Activated naive CD4-positive, alpha-beta T cell treated with anti-CD3 and anti-CD28 coated beads for 36 hours (primary cell): ENCODE results near the gene COX6A1. TPM values are rescaled to one million over a fixed set of nuclear protein-coding genes. Genes with fewer than 3 reads are reported as not detected.

ENCODE experiments used
- CTCF ChIA-PET: fragments of 350-600 bp; sonication (Branson Sonifier 250); formaldehyde crosslinking; loops from one replicate; lab custom pipeline; 2021; ENCODE audit warnings: antibody characterized with exemption; lab: Charles Lee
- DNase-seq: peaks from one replicate; pipeline ENCODE4 v3.0.0-alpha.2; 2020
- H3K27ac Mint-ChIP-seq: one replicate; pipeline ENCODE4 v1.8.0; 2021; ENCODE audit warnings: mild to moderate bottlenecking, mixed read lengths
- H3K27me3 Mint-ChIP-seq: one replicate; pipeline ENCODE4 v1.8.0; 2021; ENCODE audit warnings: low read depth, mixed read lengths
- H3K36me3 Mint-ChIP-seq: one replicate; pipeline ENCODE4 v1.8.0; 2021; ENCODE audit warnings: low read depth, mixed read lengths
- H3K4me1 Mint-ChIP-seq: one replicate; pipeline ENCODE4 v1.8.0; 2021; ENCODE audit warnings: low read depth, mixed read lengths
- H3K4me3 Mint-ChIP-seq: one replicate; pipeline ENCODE4 v1.8.0; 2021; ENCODE audit warnings: mild to moderate bottlenecking, moderate library complexity, mixed read lengths
- H3K9me3 Mint-ChIP-seq: one replicate; pipeline ENCODE4 v1.8.0; 2021; ENCODE audit warnings: mixed read lengths
- intact Hi-C: fragments of 100-400 bp; cut with micrococcal nuclease; formaldehyde crosslinking; loops from one replicate; pipeline ENCODE4 v1.15.1; 2023
- total RNA-seq, 2 experiments: library from RNA; stranded (reverse); gene quantifications; one replicate each; pipeline ENCODE4 v1.2.3, GENCODE V29; 2021

The COX6A1 gene
- total RNA-seq, 2 experiments from 2014 or later = 536 to 540 TPM

DNA sequence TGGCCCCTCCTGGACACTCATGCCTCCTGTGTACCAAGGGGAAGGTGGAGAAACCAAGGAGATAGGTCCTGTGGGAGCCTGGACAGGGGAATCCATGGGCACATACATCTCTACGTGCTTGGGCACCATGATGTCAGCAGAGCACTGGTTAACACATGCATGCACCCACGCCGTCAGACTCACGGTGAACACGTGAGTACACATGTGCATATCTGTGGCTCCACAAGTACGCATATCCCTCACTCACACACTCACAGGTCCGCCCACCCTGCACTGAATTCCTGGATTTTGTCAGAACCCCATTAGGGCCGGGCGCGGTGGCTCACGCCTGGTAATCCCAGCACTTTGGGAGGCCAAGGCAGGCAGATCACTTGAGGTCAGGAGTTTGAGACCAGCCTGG, 29.1 kb upstream of the COX6A1 start:
- H3K4me3 Mint-ChIP-seq = no peak overlapping the region
- no peaks in the 10 kb centered on the region for H3K27me3 Mint-ChIP-seq
- no peaks in the 10 kb centered on the region for H3K36me3 Mint-ChIP-seq
- no peak for DNase-seq
- CTCF ChIA-PET = no interaction called here
- intact Hi-C loops = no loop called here
- H3K4me1 Mint-ChIP-seq = peaks cover 2% of the 10 kb centered on the region
- no peak overlapping the region for H3K27ac Mint-ChIP-seq
- H3K9me3 Mint-ChIP-seq = no peaks in the 10 kb centered on the region

- CTCF ChIA-PET = no interaction called here
- H3K9me3 Mint-ChIP-seq = no peaks in the 10 kb centered on the region
- no peak overlapping the region for H3K27ac Mint-ChIP-seq
- no peaks in the 10 kb centered on the region for H3K27me3 Mint-ChIP-seq
- no peaks in the 10 kb centered on the region for H3K36me3 Mint-ChIP-seq
- intact Hi-C loops = no loop called here
- no peak overlapping the region for H3K4me3 Mint-ChIP-seq
- DNase-seq = no peak
- H3K4me1 Mint-ChIP-seq = no peaks in the 10 kb centered on the region
Measured at GRCh38 chr12:120412421-120412820, 25.5 kb upstream of the COX6A1 start.

- intact Hi-C loops = no loop called here
- no peaks in the 10 kb centered on the region for H3K9me3 Mint-ChIP-seq
- no peaks in the 10 kb centered on the region for H3K27me3 Mint-ChIP-seq
- CTCF ChIA-PET = interaction anchor here (1.0 kb wide), 1 partner anchor 57 kb away, joined by 3 read pairs; no protein-coding TSS in a partner anchor
- H3K27ac Mint-ChIP-seq = no peak overlapping the region
- no peak overlapping the region for H3K4me3 Mint-ChIP-seq
- no peaks in the 10 kb centered on the region for H3K4me1 Mint-ChIP-seq
- no peaks in the 10 kb centered on the region for H3K36me3 Mint-ChIP-seq
- no peak for DNase-seq
Measured at GRCh38 chr12:120413901-120414695, 23.8 kb upstream of the COX6A1 start.

DNA sequence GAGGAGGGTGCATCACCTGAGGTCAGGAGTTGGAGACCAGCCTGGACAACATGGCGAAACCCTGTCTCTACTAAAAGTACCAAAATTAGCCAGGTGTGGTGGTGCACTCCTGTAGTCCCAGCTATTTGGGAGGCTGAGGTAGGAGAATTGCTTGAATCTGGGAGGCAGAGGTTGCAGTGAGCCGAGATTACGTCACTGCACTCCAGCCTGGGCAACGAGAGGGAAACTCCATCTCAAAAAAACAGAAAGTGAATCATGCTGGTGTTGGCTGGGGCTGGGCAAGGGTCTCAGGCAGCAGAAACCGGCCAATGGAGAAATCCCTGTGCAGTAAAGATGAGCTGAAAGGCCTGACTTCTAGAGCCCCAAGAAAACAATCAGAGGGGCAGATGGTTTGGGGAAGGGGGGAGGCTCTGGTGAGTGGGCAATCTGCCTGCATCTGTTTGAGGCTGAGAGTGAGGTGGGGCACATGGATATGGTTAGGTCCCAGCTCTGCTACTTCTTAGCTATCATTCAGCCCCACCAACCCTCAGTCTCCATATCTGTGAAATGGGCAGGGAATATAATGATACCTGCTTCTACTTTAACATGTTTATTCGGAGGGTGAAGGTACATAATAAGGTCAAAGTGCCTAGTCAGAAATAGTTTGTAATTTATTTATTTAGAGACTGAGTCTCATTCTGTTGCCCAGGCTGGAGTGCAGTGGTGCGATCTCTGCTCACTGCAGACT, 21.3 kb upstream of the COX6A1 start:
- no peaks in the 10 kb centered on the region for H3K9me3 Mint-ChIP-seq
- DNase-seq = no peak
- no peaks in the 10 kb centered on the region for H3K36me3 Mint-ChIP-seq
- CTCF ChIA-PET = interaction anchor here (1.6 kb wide), 1 partner anchor 50 kb away, joined by 3 read pairs; no protein-coding TSS in a partner anchor
- no peak overlapping the region for H3K4me3 Mint-ChIP-seq
- no peaks in the 10 kb centered on the region for H3K27me3 Mint-ChIP-seq
- intact Hi-C loops = no loop called here
- no peak overlapping the region for H3K27ac Mint-ChIP-seq
- H3K4me1 Mint-ChIP-seq = no peaks in the 10 kb centered on the region

GRCh38 chr12:120417917-120418580, 19.9 kb upstream of the COX6A1 start:
- CTCF ChIA-PET = interaction anchor here (0.7 to 1.6 kb wide), 3 partner anchors 51 to 176 kb away, joined by 3 to 4 read pairs (median 3); no protein-coding TSS in a partner anchor
- Mint-ChIP-seq H3K27me3 (no peaks in the 10 kb centered on the region), H3K27ac (no peak overlapping the region)

DNA sequence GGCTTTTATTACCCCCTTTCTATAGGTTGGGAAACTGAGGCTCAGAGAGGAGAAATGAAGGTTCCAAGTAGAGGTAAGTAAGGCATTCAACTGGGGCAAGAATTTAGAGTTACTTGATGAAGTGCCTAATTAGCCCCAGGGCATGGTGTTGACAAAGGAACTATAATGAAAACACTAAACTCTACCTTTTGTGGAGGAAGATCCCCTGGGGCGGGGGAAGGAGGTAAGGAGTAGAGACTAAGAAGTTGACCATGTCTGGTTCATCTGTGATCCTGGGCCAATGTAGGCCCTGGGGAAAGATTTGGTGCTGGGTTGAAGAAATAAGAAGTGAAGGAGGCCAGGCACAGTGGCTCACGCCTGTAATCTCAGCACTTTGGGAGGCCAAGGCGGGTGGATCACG, 16.2 kb upstream of the COX6A1 start:
- CTCF ChIA-PET = interaction anchor here (0.6 kb wide), 1 partner anchor 54 kb away, joined by 3 read pairs; no protein-coding TSS in a partner anchor
- Mint-ChIP-seq H3K36me3 (no peaks in the 10 kb centered on the region), H3K9me3 (no peaks in the 10 kb centered on the region), H3K27ac (no peak overlapping the region), H3K4me3 (no peak overlapping the region), H3K27me3 (no peaks in the 10 kb centered on the region), H3K4me1 (no peaks in the 10 kb centered on the region)
- intact Hi-C loops = no loop called here
- DNase-seq = no peak

More at GRCh38 chr12:120417917-120418580, 19.9 kb upstream of the COX6A1 start:
- no peaks in the 10 kb centered on the region for H3K9me3 Mint-ChIP-seq
- H3K4me1 Mint-ChIP-seq = no peaks in the 10 kb centered on the region
- DNase-seq = no peak
- intact Hi-C loops = no loop called here
- no peaks in the 10 kb centered on the region for H3K36me3 Mint-ChIP-seq
- no peak overlapping the region for H3K4me3 Mint-ChIP-seq

DNA sequence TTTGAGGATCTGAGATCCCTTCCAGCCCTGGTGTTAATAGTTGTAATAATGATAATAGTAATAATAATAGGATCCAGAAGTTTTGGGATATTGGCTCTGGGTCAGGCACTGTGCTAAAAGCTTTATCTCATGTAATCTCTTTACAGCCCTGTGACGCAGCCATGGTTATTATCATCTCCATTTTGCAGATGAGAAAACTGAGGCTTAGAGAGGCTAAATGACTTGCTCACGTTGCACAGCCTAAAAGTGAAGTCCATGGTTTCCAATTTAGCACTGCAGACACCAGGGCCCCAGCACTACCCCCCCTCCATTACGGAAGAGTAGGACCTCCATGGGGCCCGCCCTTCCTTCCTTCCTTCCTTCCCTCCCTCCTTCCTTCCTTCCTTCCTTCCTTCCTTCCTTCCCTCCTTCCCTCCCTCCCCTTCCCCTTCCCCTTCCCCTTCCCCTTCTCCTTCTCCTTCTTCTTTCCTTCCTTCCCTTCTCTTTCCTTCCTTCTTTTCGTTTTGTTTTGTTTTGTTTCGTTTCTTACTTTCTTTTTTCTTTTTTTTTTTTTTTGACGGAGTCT, 14.9 kb upstream of the COX6A1 start:
- Mint-ChIP-seq H3K36me3 (no peaks in the 10 kb centered on the region), H3K27me3 (no peaks in the 10 kb centered on the region), H3K9me3 (no peaks in the 10 kb centered on the region), H3K4me1 (no peaks in the 10 kb centered on the region), H3K27ac (no peak overlapping the region), H3K4me3 (no peak overlapping the region)
- intact Hi-C loops = no loop called here
- CTCF ChIA-PET = interaction anchor here (0.5 to 1.0 kb wide), 2 partner anchors 66 to 125 kb away, joined by 3 to 5 read pairs; no protein-coding TSS in a partner anchor
- DNase-seq = no peak

- Mint-ChIP-seq H3K4me3 (no peak overlapping the region), H3K36me3 (no peaks in the 10 kb centered on the region), H3K9me3 (no peaks in the 10 kb centered on the region), H3K4me1 (peaks cover 3% of the 10 kb centered on the region), H3K27me3 (no peaks in the 10 kb centered on the region), H3K27ac (no peak overlapping the region)
- DNase-seq = no peak
- intact Hi-C loops = no loop called here
- CTCF ChIA-PET = no interaction called here
Measured at GRCh38 chr12:120425797-120426196, 12.1 kb upstream of the COX6A1 start.

- Mint-ChIP-seq H3K27me3 (no peaks in the 10 kb centered on the region), H3K36me3 (no peaks in the 10 kb centered on the region), H3K9me3 (no peaks in the 10 kb centered on the region), H3K4me1 (peaks cover 3% of the 10 kb centered on the region), H3K27ac (no peak overlapping the region), H3K4me3 (no peak overlapping the region)
- intact Hi-C loops = no loop called here
- CTCF ChIA-PET = interaction anchor here (0.7 to 4.7 kb wide), 11 partner anchors 9 to 132 kb away, joined by 3 to 26 read pairs (median 3); partner anchors contain the start of genes COX6A1, PLA2G1B and SIRT4
- DNase-seq = no peak
Measured at GRCh38 chr12:120428597-120429229, 9.2 kb upstream of the COX6A1 start.

- no peak for DNase-seq
- no peaks in the 10 kb centered on the region for H3K27me3 Mint-ChIP-seq
- H3K27ac Mint-ChIP-seq = no peak overlapping the region
- no peaks in the 10 kb centered on the region for H3K9me3 Mint-ChIP-seq
- intact Hi-C loops = no loop called here
- H3K4me3 Mint-ChIP-seq = no peak overlapping the region
- peaks cover 3% of the 10 kb centered on the region for H3K4me1 Mint-ChIP-seq
- CTCF ChIA-PET = interaction anchor here (0.8 to 4.7 kb wide), 14 partner anchors 8 to 127 kb away, joined by 3 to 26 read pairs (median 4); partner anchors contain the start of genes COX6A1, PLA2G1B and SIRT4
- no peaks in the 10 kb centered on the region for H3K36me3 Mint-ChIP-seq
Measured at GRCh38 chr12:120429368-120429767, 8.5 kb upstream of the COX6A1 start.

- H3K27me3 Mint-ChIP-seq = no peaks in the 10 kb centered on the region
- no peaks in the 10 kb centered on the region for H3K36me3 Mint-ChIP-seq
- CTCF ChIA-PET = interaction anchor here (0.9 to 3.0 kb wide), 3 partner anchors 40 to 76 kb away, joined by 3 to 7 read pairs (median 7); no protein-coding TSS in a partner anchor
- H3K27ac Mint-ChIP-seq = no peak overlapping the region
- no peak overlapping the region for H3K4me3 Mint-ChIP-seq
- no peak for DNase-seq
- H3K4me1 Mint-ChIP-seq = peaks cover 3% of the 10 kb centered on the region
- no peaks in the 10 kb centered on the region for H3K9me3 Mint-ChIP-seq
- intact Hi-C loops = loop anchor here (10.0 kb wide), 1 partner anchor 208 kb away; no protein-coding TSS in a partner anchor
Measured at GRCh38 chr12:120432772-120433525, 5.0 kb upstream of the COX6A1 start.
